Liver (tissue), 9 donors: ENCODE results near the gene TENT4A. TPM values are rescaled to one million over a fixed set of nuclear protein-coding genes. Genes with fewer than 3 reads are reported as not detected.

Experiments
- DNase-seq: peaks from one replicate; pipeline ENCODE4 v3.0.0-alpha.2; 2017; ENCODE audit warnings: low spot score
- H3K27ac ChIP-seq, 2 donors: one replicate each; pipeline ENCODE4 v1.7.0; 2013; ENCODE audit warnings: inconsistent platforms in 2 of 2, low read length in 2 of 2, control low read depth in 1 of 2, low read depth in 1 of 2, mild to moderate bottlenecking in 1 of 2
- H3K27me3 ChIP-seq, 4 donors: one replicate each; pipeline versions ENCODE4 v1.6.1 to v1.7.0; 2013; ENCODE audit warnings: low read length in 3 of 4, inconsistent platforms in 1 of 4, mild to moderate bottlenecking in 1 of 4, moderate library complexity in 1 of 4; ENCODE audit not compliant: control insufficient read depth in 4 of 4, insufficient read depth in 4 of 4
- H3K36me3 ChIP-seq, 4 donors: one replicate each; pipeline versions ENCODE4 v1.6.1 to v1.7.0; 2013; ENCODE audit warnings: low read length in 3 of 4, mild to moderate bottlenecking in 3 of 4, low read depth in 1 of 4, moderate library complexity in 1 of 4; ENCODE audit not compliant: control insufficient read depth in 4 of 4, insufficient read depth in 3 of 4
- H3K4me1 ChIP-seq, 4 donors: one replicate each; pipeline versions ENCODE4 v1.6.1 to v1.7.0; 2013; ENCODE audit warnings: low read length in 3 of 4, mild to moderate bottlenecking in 3 of 4, moderate library complexity in 1 of 4; ENCODE audit not compliant: control insufficient read depth in 4 of 4, insufficient read depth in 4 of 4
- H3K4me3 ChIP-seq, 3 donors: one replicate each; pipeline versions ENCODE4 v1.6.1 to v1.7.0; 2013; ENCODE audit warnings: low read length in 3 of 3, control low read depth in 1 of 3, low read depth in 1 of 3, mild to moderate bottlenecking in 1 of 3
- H3K9ac ChIP-seq, 2 donors: one replicate each; pipeline ENCODE4 v1.7.0; 2013; ENCODE audit warnings: low read length in 2 of 2, mild to moderate bottlenecking in 2 of 2, moderate library complexity in 2 of 2, control low read depth in 1 of 2, low read depth in 1 of 2
- H3K9me3 ChIP-seq, 4 donors: one replicate each; pipeline versions ENCODE4 v1.6.1 to v1.7.0; 2013; ENCODE audit warnings: low read length in 3 of 4; ENCODE audit not compliant: control insufficient read depth in 4 of 4
- CTCF ChIP-seq: fragments of 150-350 bp; IDR thresholded peaks from 2 replicates; pipeline ENCODE4 v1.5.1; 2017; ENCODE audit warnings: improper control_type of control experiment, low read depth, low read length; ENCODE audit not compliant: missing input control
- EGR1 ChIP-seq, 2 donors: IDR thresholded peaks; 2 replicates each; pipeline ENCODE4 v1.6.1; 2016 to 2018; ENCODE audit warnings: antibody characterized with exemption in 2 of 2, low read depth in 2 of 2
- FOXA1 ChIP-seq: IDR thresholded peaks from 2 replicates; pipeline ENCODE4 v1.6.1; 2016; ENCODE audit warnings: antibody characterized with exemption
- FOXA2 ChIP-seq: IDR thresholded peaks from 2 replicates; pipeline ENCODE4 v1.6.1; 2016; ENCODE audit warnings: antibody characterized with exemption
- GABPA ChIP-seq, 2 donors: IDR thresholded peaks in 1 of 2; conservative IDR thresholded peaks in 1 of 2; 2 replicates each; pipeline ENCODE4 v1.6.1; 2016; ENCODE audit warnings: antibody characterized with exemption in 2 of 2, mild to moderate bottlenecking in 1 of 2, moderate library complexity in 1 of 2
- HNF4A ChIP-seq, 2 donors: conservative IDR thresholded peaks; 2 replicates each; pipeline ENCODE4 v1.6.1; 2016; ENCODE audit warnings: antibody characterized with exemption in 2 of 2, mild to moderate bottlenecking in 2 of 2
- HNF4G ChIP-seq: IDR thresholded peaks from 2 replicates; pipeline ENCODE4 v1.6.1; 2016; ENCODE audit warnings: antibody characterized with exemption
- JUND ChIP-seq, 2 donors: IDR thresholded peaks; 2 replicates each; pipeline ENCODE4 v1.6.1; 2016; ENCODE audit warnings: antibody characterized with exemption in 2 of 2
- NR2F2 ChIP-seq: IDR thresholded peaks from 2 replicates; pipeline ENCODE4 v1.6.1; 2016; ENCODE audit warnings: antibody characterized with exemption
- RAD21 ChIP-seq, 2 donors: IDR thresholded peaks; 2 replicates each; pipeline ENCODE4 v1.6.1; 2016; ENCODE audit warnings: antibody characterized with exemption in 2 of 2, mild to moderate bottlenecking in 2 of 2
- REST ChIP-seq: IDR thresholded peaks from 2 replicates; pipeline ENCODE4 v1.6.1; 2016; ENCODE audit warnings: antibody characterized with exemption, mild to moderate bottlenecking
- RXRA ChIP-seq, 2 donors: IDR thresholded peaks; 2 replicates each; pipeline ENCODE4 v1.6.1; 2017 to 2018; ENCODE audit warnings: antibody characterized with exemption in 2 of 2, mild to moderate bottlenecking in 1 of 2
- SP1 ChIP-seq: IDR thresholded peaks from 2 replicates; pipeline ENCODE4 v1.6.1; 2018; ENCODE audit warnings: antibody characterized with exemption, mild to moderate bottlenecking
- TAF1 ChIP-seq: conservative IDR thresholded peaks from 2 replicates; pipeline ENCODE4 v1.6.1; 2016; ENCODE audit warnings: antibody characterized with exemption, mild to moderate bottlenecking
- YY1 ChIP-seq: IDR thresholded peaks from 2 replicates; pipeline ENCODE4 v1.6.1; 2016; ENCODE audit warnings: antibody characterized with exemption, mild to moderate bottlenecking
- WGBS: extraction: QIAGEN DNeasy Blood & Tissue Kit; methylation state at CpG from one replicate; pipeline ENCODE4 v1.1.7; 2013; 5-methylcytosine and 5-hydroxymethylcytosine counted together
- polyA plus RNA-seq, 2 donors: library from polyadenylated mRNA; stranded (reverse) in 1 of 2; unstranded in 1 of 2; fragments of 200-250 nt in 1 of 2; fragments of >200 nt in 1 of 2; fragmentation: Nextera tagmentation in 1 of 2; extraction: Ambion mirVana in 1 of 2; gene quantifications; one replicate each; pipeline versions ENCODE4 v1.2.1 to v1.2.3, GENCODE V29; 2013 to 2015
- total RNA-seq, 2 donors: library from RNA; depleted of rRNA; stranded (reverse); fragments of >200 nt; gene quantifications; one replicate each; pipeline ENCODE4 v1.2.3, GENCODE V29; 2014
- TF ChIP-seq, protein P1 (sequence below): IDR thresholded peaks from 2 replicates; pipeline ENCODE4 v1.6.1; 2016; ENCODE audit warnings: antibody characterized with exemption
- TF ChIP-seq, protein P2 (sequence below): IDR thresholded peaks from 2 replicates; pipeline ENCODE4 v1.6.1; 2016; ENCODE audit warnings: antibody characterized with exemption
- TF ChIP-seq, protein P3 (sequence below): IDR thresholded peaks from 2 replicates; pipeline ENCODE4 v1.6.1; 2016; ENCODE audit warnings: antibody characterized with exemption
- donor health status: healthy.
- donor health status: healthy.
- donor health status: healthy.
- donor health status: healthy.
- donor health status: healthy.

The TENT4A gene
- total and polyA plus RNA-seq, 4 donors, result 3.9 to 15.1 (median 8.1) TPM

DNA sequence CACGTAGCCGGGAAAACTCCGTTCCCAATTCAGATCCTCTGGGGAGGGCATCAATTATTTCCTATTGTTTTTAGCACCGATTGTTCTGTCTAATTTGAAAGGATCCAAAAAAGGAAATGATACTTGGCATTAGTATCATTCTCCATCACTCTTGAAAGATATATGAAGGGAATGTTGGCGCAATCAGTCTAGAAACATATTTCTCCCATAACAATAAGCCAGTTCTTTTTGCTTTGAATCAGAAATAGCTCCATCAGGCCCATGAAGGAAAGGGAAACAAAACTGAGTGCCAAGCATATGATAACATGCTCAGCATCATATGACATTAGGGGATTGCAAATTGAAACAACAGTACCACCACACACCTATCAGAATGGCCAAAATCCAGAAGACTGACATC, 40.2 kb upstream of the TENT4A start:
- peaks cover 0 to 2% (median 0%) of the 10 kb centered on the region in 4 donors for H3K9me3 ChIP-seq
- 88% methylated on average over 5 of the region's 5 CpGs for WGBS
- TF ChIP-seq, protein P1, sequence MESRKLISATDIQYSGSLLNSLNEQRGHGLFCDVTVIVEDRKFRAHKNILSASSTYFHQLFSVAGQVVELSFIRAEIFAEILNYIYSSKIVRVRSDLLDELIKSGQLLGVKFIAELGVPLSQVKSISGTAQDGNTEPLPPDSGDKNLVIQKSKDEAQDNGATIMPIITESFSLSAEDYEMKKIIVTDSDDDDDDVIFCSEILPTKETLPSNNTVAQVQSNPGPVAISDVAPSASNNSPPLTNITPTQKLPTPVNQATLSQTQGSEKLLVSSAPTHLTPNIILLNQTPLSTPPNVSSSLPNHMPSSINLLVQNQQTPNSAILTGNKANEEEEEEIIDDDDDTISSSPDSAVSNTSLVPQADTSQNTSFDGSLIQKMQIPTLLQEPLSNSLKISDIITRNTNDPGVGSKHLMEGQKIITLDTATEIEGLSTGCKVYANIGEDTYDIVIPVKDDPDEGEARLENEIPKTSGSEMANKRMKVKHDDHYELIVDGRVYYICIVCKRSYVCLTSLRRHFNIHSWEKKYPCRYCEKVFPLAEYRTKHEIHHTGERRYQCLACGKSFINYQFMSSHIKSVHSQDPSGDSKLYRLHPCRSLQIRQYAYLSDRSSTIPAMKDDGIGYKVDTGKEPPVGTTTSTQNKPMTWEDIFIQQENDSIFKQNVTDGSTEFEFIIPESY, result no peak
- TF ChIP-seq RXRA (IDR thresholded peaks at IDR 0.05), result no peak
- no peak for TF ChIP-seq RAD21 (IDR thresholded peaks at IDR 0.05)
- no peak for TF ChIP-seq GABPA (IDR thresholded peaks at IDR 0.05 in 1 of 2, conservative IDR thresholded peaks at IDR 0.05 in 1 of 2)
- no peak for TF ChIP-seq HNF4G
- TF ChIP-seq, protein P2, sequence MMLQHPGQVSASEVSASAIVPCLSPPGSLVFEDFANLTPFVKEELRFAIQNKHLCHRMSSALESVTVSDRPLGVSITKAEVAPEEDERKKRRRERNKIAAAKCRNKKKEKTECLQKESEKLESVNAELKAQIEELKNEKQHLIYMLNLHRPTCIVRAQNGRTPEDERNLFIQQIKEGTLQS, result no peak
- TF ChIP-seq EGR1 (IDR thresholded peaks at IDR 0.05; ENCODE audit: low read depth in 2 of 2), result no peak
- no peak for TF ChIP-seq FOXA2
- TF ChIP-seq SP1, result no peak
- TF ChIP-seq REST, result no peak
- TF ChIP-seq, protein P3, sequence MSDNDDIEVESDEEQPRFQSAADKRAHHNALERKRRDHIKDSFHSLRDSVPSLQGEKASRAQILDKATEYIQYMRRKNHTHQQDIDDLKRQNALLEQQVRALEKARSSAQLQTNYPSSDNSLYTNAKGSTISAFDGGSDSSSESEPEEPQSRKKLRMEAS, result no peak
- TF ChIP-seq NR2F2, result no peak
- no peak for TF ChIP-seq HNF4A (conservative IDR thresholded peaks at IDR 0.05)
- no peak for TF ChIP-seq FOXA1
- no peak for TF ChIP-seq TAF1

DNA sequence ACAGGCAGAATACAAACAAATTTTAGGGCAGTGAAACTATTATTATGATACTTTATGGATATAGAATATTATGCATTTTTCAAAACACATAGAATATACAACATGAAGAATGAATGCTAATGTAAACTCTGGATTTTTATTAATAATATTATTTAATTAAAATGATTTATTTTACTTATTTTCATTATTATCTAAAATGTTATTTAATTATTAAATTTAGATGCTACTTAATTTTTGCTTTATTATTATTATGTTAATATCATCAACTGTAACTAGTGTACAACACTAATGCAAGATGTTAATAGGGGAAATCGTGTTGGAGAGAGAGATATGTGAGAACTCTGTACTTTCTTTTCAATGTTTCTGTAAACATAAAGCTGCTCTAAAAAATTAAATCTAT, 39.3 kb upstream of the TENT4A start:
- Histone ChIP-seq H3K9ac (no peak overlapping the region), H3K27ac (no peak overlapping the region), H3K36me3 (peaks cover 2 to 10% (median 7%) of the 10 kb centered on the region in 4 donors), H3K4me1 (peaks cover 0 to 3% (median 0%) of the 10 kb centered on the region in 4 donors), H3K27me3 (no peaks in the 10 kb centered on the region), H3K9me3 (peaks cover 0 to 2% (median 0%) of the 10 kb centered on the region in 4 donors), H3K4me3 (no peak overlapping the region)
- DNase-seq, result no peak
- WGBS, result 96% methylated on average over 1 of the region's 1 CpG
- no peak for TF ChIP-seq RAD21 (IDR thresholded peaks at IDR 0.05)
- TF ChIP-seq, protein P1, result no peak
- TF ChIP-seq, protein P3, result no peak
- no peak for TF ChIP-seq FOXA1
- TF ChIP-seq TAF1, result no peak
- no peak for TF ChIP-seq EGR1 (IDR thresholded peaks at IDR 0.05; ENCODE audit: low read depth in 2 of 2)
- TF ChIP-seq YY1, result no peak
- TF ChIP-seq NR2F2, result no peak
- TF ChIP-seq GABPA (IDR thresholded peaks at IDR 0.05 in 1 of 2, conservative IDR thresholded peaks at IDR 0.05 in 1 of 2), result no peak
- TF ChIP-seq HNF4G, result no peak
- TF ChIP-seq JUND (IDR thresholded peaks at IDR 0.05), result no peak
- TF ChIP-seq CTCF, result no peak
- TF ChIP-seq HNF4A (conservative IDR thresholded peaks at IDR 0.05), result no peak
- TF ChIP-seq RXRA (IDR thresholded peaks at IDR 0.05), result no peak

More for the DNA sequence above, 40.2 kb upstream of the TENT4A start:
- no peak for DNase-seq
- Histone ChIP-seq H3K36me3 (peaks cover 2 to 10% (median 7%) of the 10 kb centered on the region in 4 donors), H3K27me3 (no peaks in the 10 kb centered on the region), H3K4me1 (no peaks in the 10 kb centered on the region), H3K27ac (no peak overlapping the region), H3K9ac (no peak overlapping the region), H3K4me3 (no peak overlapping the region)
